Measurements from ENCODE around the gene SLC2A11.

- no peak for TF ChIP-seq EZH2 (IDR thresholded peaks at IDR 0.05; ENCODE audit: borderline replicate concordance, low read depth, low read length, poor library complexity, severe bottlenecking)
- TF ChIP-seq, protein P1, sequence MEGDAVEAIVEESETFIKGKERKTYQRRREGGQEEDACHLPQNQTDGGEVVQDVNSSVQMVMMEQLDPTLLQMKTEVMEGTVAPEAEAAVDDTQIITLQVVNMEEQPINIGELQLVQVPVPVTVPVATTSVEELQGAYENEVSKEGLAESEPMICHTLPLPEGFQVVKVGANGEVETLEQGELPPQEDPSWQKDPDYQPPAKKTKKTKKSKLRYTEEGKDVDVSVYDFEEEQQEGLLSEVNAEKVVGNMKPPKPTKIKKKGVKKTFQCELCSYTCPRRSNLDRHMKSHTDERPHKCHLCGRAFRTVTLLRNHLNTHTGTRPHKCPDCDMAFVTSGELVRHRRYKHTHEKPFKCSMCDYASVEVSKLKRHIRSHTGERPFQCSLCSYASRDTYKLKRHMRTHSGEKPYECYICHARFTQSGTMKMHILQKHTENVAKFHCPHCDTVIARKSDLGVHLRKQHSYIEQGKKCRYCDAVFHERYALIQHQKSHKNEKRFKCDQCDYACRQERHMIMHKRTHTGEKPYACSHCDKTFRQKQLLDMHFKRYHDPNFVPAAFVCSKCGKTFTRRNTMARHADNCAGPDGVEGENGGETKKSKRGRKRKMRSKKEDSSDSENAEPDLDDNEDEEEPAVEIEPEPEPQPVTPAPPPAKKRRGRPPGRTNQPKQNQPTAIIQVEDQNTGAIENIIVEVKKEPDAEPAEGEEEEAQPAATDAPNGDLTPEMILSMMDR (conservative IDR thresholded peaks at IDR 0.05; ENCODE audit: low read depth, low read length) = no peak
Observed at GRCh38 chr22:23847310-23847920, 10.3 kb upstream of the SLC2A11 start.
